ENCODE data around the gene CRADD. TPM values are rescaled to one million over a fixed set of nuclear protein-coding genes. Genes with fewer than 3 reads are reported as not detected.

CRADD gene
- total RNA-seq, 1 donor from 2014 or later: 18.8 TPM

DNA sequence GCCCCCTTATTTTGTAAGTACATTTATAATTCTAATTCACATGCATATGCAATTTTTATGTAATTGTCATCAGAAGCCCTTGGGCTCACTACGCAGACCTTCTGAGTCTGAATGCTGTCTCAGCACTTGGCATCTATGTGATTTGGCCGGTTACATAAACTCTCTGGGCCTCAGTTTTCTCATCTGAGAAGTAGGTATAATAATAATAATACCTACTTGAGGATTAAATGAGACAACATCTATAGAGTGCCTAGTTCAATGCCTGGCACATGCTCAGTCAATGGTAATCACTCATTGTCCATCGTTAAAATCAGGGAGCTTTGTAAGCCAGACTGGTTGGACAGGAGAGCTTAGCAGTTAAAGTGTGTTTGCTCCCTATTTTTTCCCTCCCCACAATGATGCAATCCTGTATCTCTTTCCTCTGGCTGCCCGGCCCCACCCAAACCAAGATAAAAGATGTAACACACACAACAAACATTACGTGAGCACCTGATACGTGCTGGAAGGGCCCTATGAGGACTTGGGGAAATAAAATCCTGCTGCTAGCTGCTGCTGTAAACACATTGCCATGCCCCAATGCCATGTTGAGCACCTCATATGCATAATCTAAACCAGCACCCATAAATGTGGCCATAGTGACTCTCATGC, 235.0 kb downstream of the CRADD start:
- no peak for DNase-seq
- Mint-ChIP-seq H3K4me1 (ENCODE audit: low read depth, unreplicated experiment) (peaks cover 1% of the 10 kb centered on the region), H3K4me3 (ENCODE audit: unreplicated experiment) (no peak overlapping the region), H3K9me3 (ENCODE audit: unreplicated experiment) (peaks cover 2% of the 10 kb centered on the region), H3K36me3 (ENCODE audit: unreplicated experiment) (no peaks in the 10 kb centered on the region), H3K27me3 (ENCODE audit: unreplicated experiment) (no peaks in the 10 kb centered on the region), H3K27ac (ENCODE audit: unreplicated experiment) (no peak overlapping the region)
- no peak for TF ChIP-seq CTCF (IDR thresholded peaks at IDR 0.05; ENCODE audit: partially characterized antibody, unreplicated experiment)

GRCh38 chr12:93913845-93914244, 236.7 kb downstream of the CRADD start:
- Mint-ChIP-seq H3K4me1 (ENCODE audit: low read depth, unreplicated experiment) (no peaks in the 10 kb centered on the region), H3K27me3 (ENCODE audit: unreplicated experiment) (peaks cover 1% of the 10 kb centered on the region), H3K27ac (ENCODE audit: unreplicated experiment) (no peak overlapping the region), H3K4me3 (ENCODE audit: unreplicated experiment) (no peak overlapping the region), H3K9me3 (ENCODE audit: unreplicated experiment) (peaks cover 1% of the 10 kb centered on the region), H3K36me3 (ENCODE audit: unreplicated experiment) (no peaks in the 10 kb centered on the region)
- no peak for TF ChIP-seq CTCF (IDR thresholded peaks at IDR 0.05; ENCODE audit: partially characterized antibody, unreplicated experiment)
- DNase-seq: no peak

- Mint-ChIP-seq H3K27ac (ENCODE audit: unreplicated experiment) (no peak overlapping the region), H3K9me3 (ENCODE audit: unreplicated experiment) (peaks cover 1% of the 10 kb centered on the region), H3K4me3 (ENCODE audit: unreplicated experiment) (no peak overlapping the region), H3K4me1 (ENCODE audit: low read depth, unreplicated experiment) (no peaks in the 10 kb centered on the region), H3K27me3 (ENCODE audit: unreplicated experiment) (peaks cover 1% of the 10 kb centered on the region), H3K36me3 (ENCODE audit: unreplicated experiment) (no peaks in the 10 kb centered on the region)
- no peak for TF ChIP-seq CTCF (IDR thresholded peaks at IDR 0.05; ENCODE audit: partially characterized antibody, unreplicated experiment)
- no peak for DNase-seq
Measured at GRCh38 chr12:93914281-93914680, 237.1 kb downstream of the CRADD start.

DNA sequence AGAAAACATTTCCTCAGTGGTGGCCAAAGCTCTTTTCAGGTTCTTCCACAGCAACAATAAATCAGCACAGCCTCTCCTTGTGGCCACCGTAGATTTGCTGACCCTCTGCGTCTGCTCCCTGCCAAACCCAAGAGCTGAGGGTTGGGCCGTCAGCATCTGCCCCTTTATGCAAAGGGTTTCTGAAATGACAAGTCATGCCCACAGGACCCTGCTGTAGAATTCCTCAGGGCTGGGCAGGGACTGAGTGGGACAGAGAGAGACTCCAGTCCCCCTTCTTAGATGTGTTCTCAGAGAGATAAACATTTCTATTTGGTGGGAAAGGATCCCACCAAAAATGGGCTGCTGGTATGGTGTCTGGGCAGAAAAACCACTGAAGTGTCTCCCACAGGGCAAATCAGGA, 238.2 kb downstream of the CRADD start:
- H3K27me3 Mint-ChIP-seq (ENCODE audit: unreplicated experiment): peaks cover 1% of the 10 kb centered on the region
- DNase-seq: no peak
- H3K36me3 Mint-ChIP-seq (ENCODE audit: unreplicated experiment): no peaks in the 10 kb centered on the region
- no peaks in the 10 kb centered on the region for H3K4me1 Mint-ChIP-seq (ENCODE audit: low read depth, unreplicated experiment)
- peaks cover 1% of the 10 kb centered on the region for H3K9me3 Mint-ChIP-seq (ENCODE audit: unreplicated experiment)
- no peak for TF ChIP-seq CTCF (IDR thresholded peaks at IDR 0.05; ENCODE audit: partially characterized antibody, unreplicated experiment)
- H3K4me3 Mint-ChIP-seq (ENCODE audit: unreplicated experiment): no peak overlapping the region
- H3K27ac Mint-ChIP-seq (ENCODE audit: unreplicated experiment): no peak overlapping the region

DNA sequence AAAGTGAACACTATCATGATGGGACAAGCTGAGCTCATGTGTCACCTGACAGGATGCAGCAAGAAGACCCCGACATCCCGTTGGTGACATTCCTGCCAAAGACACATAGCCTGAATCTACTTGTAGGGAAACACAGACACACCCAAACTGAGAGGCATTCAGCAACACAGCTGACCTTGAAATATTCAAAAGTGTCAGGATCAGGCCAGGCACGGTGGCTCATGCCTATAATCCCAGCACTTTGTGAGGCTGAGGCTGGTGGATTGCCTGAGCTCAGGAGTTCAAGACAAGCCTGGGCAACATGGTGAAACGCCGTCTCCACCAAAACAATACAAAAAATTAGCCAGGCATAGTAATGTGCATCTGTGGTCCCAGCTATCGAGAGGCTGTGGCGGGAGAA, 239.2 kb downstream of the CRADD start:
- no peak for DNase-seq
- Mint-ChIP-seq H3K4me3 (ENCODE audit: unreplicated experiment) (no peak overlapping the region), H3K27ac (ENCODE audit: unreplicated experiment) (no peak overlapping the region), H3K9me3 (ENCODE audit: unreplicated experiment) (peaks cover 1% of the 10 kb centered on the region), H3K36me3 (ENCODE audit: unreplicated experiment) (no peaks in the 10 kb centered on the region), H3K4me1 (ENCODE audit: low read depth, unreplicated experiment) (no peaks in the 10 kb centered on the region), H3K27me3 (ENCODE audit: unreplicated experiment) (peaks cover 1% of the 10 kb centered on the region)
- TF ChIP-seq CTCF (IDR thresholded peaks at IDR 0.05; ENCODE audit: partially characterized antibody, unreplicated experiment): no peak
